ENCODE data around the gene C1QL1. TPM values are rescaled to one million over a fixed set of nuclear protein-coding genes. Genes with fewer than 3 reads are reported as not detected.

Gene C1QL1
- total and polyA plus RNA-seq, 2 experiments from 2014 or later: 25.2 to 38.6 TPM

- Histone ChIP-seq H3K9me3 (ENCODE audit: low read depth) (no peaks in the 10 kb centered on the region), H3K4me3 (no peak overlapping the region), H3K36me3 (no peaks in the 10 kb centered on the region), H3K27me3 (no peaks in the 10 kb centered on the region), H3K27ac (no peak overlapping the region), H3K4me1 (ENCODE audit: low read depth) (no peaks in the 10 kb centered on the region)
- DNase-seq (ENCODE audit: low read depth in 1 of 2, low spot score in 1 of 2): no peak
- no peak for TF ChIP-seq CTCF (IDR thresholded peaks at IDR 0.05; ENCODE audit: low read depth, low read length)
Observed at GRCh38 chr17:44934745-44935105, 33.4 kb downstream of the C1QL1 start.

- Histone ChIP-seq H3K4me1 (ENCODE audit: low read depth) (no peaks in the 10 kb centered on the region), H3K27me3 (no peaks in the 10 kb centered on the region), H3K4me3 (no peak overlapping the region), H3K36me3 (no peaks in the 10 kb centered on the region), H3K9me3 (ENCODE audit: low read depth) (no peaks in the 10 kb centered on the region), H3K27ac (no peak overlapping the region)
- no peak for DNase-seq (ENCODE audit: low read depth in 1 of 2, low spot score in 1 of 2)
- no peak for TF ChIP-seq CTCF (IDR thresholded peaks at IDR 0.05; ENCODE audit: low read depth, low read length)
Observed at GRCh38 chr17:44933824-44934744, 34.0 kb downstream of the C1QL1 start.

- no peaks in the 10 kb centered on the region for H3K36me3 ChIP-seq
- no peak for DNase-seq (ENCODE audit: low read depth in 1 of 2, low spot score in 1 of 2)
- H3K27ac ChIP-seq: no peak overlapping the region
- no peak for TF ChIP-seq CTCF (IDR thresholded peaks at IDR 0.05; ENCODE audit: low read depth, low read length)
- H3K27me3 ChIP-seq: no peaks in the 10 kb centered on the region
- no peaks in the 10 kb centered on the region for H3K4me1 ChIP-seq (ENCODE audit: low read depth)
- H3K4me3 ChIP-seq: no peak overlapping the region
- H3K9me3 ChIP-seq (ENCODE audit: low read depth): no peaks in the 10 kb centered on the region
Observed at GRCh38 chr17:44932787-44933097, 35.4 kb downstream of the C1QL1 start.

GRCh38 chr17:44932096-44932786 lies 35.9 kb downstream of the C1QL1 start:
- Histone ChIP-seq H3K9me3 (ENCODE audit: low read depth) (no peaks in the 10 kb centered on the region), H3K4me1 (ENCODE audit: low read depth) (no peaks in the 10 kb centered on the region), H3K27ac (no peak overlapping the region), H3K4me3 (no peak overlapping the region), H3K36me3 (peaks cover under 1% of the 10 kb centered on the region), H3K27me3 (no peaks in the 10 kb centered on the region)
- no peak for DNase-seq (ENCODE audit: low read depth in 1 of 2, low spot score in 1 of 2)
- no peak for TF ChIP-seq CTCF (IDR thresholded peaks at IDR 0.05; ENCODE audit: low read depth, low read length)

GRCh38 chr17:44931376-44931775 lies 36.7 kb downstream of the C1QL1 start:
- H3K4me3 ChIP-seq: no peak overlapping the region
- H3K36me3 ChIP-seq: peaks cover 4% of the 10 kb centered on the region
- H3K9me3 ChIP-seq (ENCODE audit: low read depth): no peaks in the 10 kb centered on the region
- DNase-seq (ENCODE audit: low read depth in 1 of 2, low spot score in 1 of 2): no peak
- no peak for TF ChIP-seq CTCF (IDR thresholded peaks at IDR 0.05; ENCODE audit: low read depth, low read length)
- H3K27me3 ChIP-seq: no peaks in the 10 kb centered on the region
- H3K4me1 ChIP-seq (ENCODE audit: low read depth): no peaks in the 10 kb centered on the region
- no peak overlapping the region for H3K27ac ChIP-seq
